PFSK-1 (cell line): Measurements from ENCODE around the gene LRTM1.

Experiments used
- FOXP2 ChIP-seq: optimal IDR thresholded peaks from 2 replicates; pipeline ENCODE3; 2011; ENCODE audit warnings: borderline replicate concordance, control low read depth, inconsistent platforms; ENCODE audit not compliant: insufficient read depth; ENCODE audit errors: extremely low read length, extremely low read depth
- POLR2AphosphoS5 ChIP-seq: IDR thresholded peaks from 2 replicates; pipeline ENCODE4 v1.6.1; 2012; ENCODE audit warnings: low read depth, mild to moderate bottlenecking, control low read depth, low read length, moderate library complexity
- REST ChIP-seq, 2 experiments: IDR thresholded peaks; 2 replicates each; pipeline versions ENCODE4 v1.6.1 to v1.8.0; 2011 to 2012; ENCODE audit warnings: low read depth in 2 of 2, low read length in 2 of 2, control low read depth in 1 of 2, inconsistent platforms in 1 of 2, mild to moderate bottlenecking in 1 of 2, moderate library complexity in 1 of 2; ENCODE audit not compliant: insufficient read depth in 1 of 2
- SIN3A ChIP-seq: IDR thresholded peaks from 2 replicates; pipeline ENCODE4 v1.6.1; 2012; ENCODE audit warnings: mild to moderate bottlenecking, low read length, moderate library complexity, borderline replicate concordance; ENCODE audit not compliant: insufficient read depth
- TAF1 ChIP-seq: IDR thresholded peaks from 2 replicates; pipeline ENCODE4 v1.6.1; 2012; ENCODE audit warnings: low read length, control low read depth, borderline replicate concordance; ENCODE audit not compliant: insufficient read depth

LRTM1 gene

GRCh38 chr3:54918516-54918915 is 9.3 kb downstream of the LRTM1 start:
- TF ChIP-seq POLR2AphosphoS5 = no peak

GRCh38 chr3:54917862-54918261 is 10.0 kb downstream of the LRTM1 start:
- TF ChIP-seq FOXP2 = no peak
- TF ChIP-seq TAF1 = no peak
- no peak for TF ChIP-seq REST (IDR thresholded peaks at IDR 0.05; ENCODE audit: insufficient read depth in 1 of 2, low read depth in 2 of 2, low read length in 2 of 2)
- no peak for TF ChIP-seq SIN3A
- no peak for TF ChIP-seq POLR2AphosphoS5

GRCh38 chr3:54917174-54917573 is 10.7 kb downstream of the LRTM1 start:
- TF ChIP-seq REST (IDR thresholded peaks at IDR 0.05; ENCODE audit: insufficient read depth in 1 of 2, low read depth in 2 of 2, low read length in 2 of 2) (no peak), POLR2AphosphoS5 (no peak), SIN3A (no peak), TAF1 (no peak), FOXP2 (no peak)

- TF ChIP-seq TAF1 = no peak
- no peak for TF ChIP-seq FOXP2
- no peak for TF ChIP-seq POLR2AphosphoS5
- no peak for TF ChIP-seq REST (IDR thresholded peaks at IDR 0.05; ENCODE audit: insufficient read depth in 1 of 2, low read depth in 2 of 2, low read length in 2 of 2)
- TF ChIP-seq SIN3A = no peak
Measured at GRCh38 chr3:54916732-54917131, 11.1 kb downstream of the LRTM1 start.

GRCh38 chr3:54915976-54916375 is 11.9 kb downstream of the LRTM1 start:
- no peak for TF ChIP-seq TAF1
- TF ChIP-seq REST (IDR thresholded peaks at IDR 0.05; ENCODE audit: insufficient read depth in 1 of 2, low read depth in 2 of 2, low read length in 2 of 2) = no peak
- TF ChIP-seq SIN3A = no peak
- no peak for TF ChIP-seq POLR2AphosphoS5
- no peak for TF ChIP-seq FOXP2
